HFFc6 (cell line): ENCODE results near the gene GOT2. TPM values are rescaled to one million over a fixed set of nuclear protein-coding genes. Genes with fewer than 3 reads are reported as not detected.
"Not testable (repeated sequence)": the region's sequence is repeated elsewhere in the genome, so short reads cannot be mapped to it uniquely, and the experiment has no call there.

ENCODE experiments used
- DNase-seq: peaks from one replicate; pipeline ENCODE4 v3.0.0-alpha.2; 2018
- H3K27ac Mint-ChIP-seq: 2 replicates; pipeline ENCODE4 v1.8.0; 2020; ENCODE audit warnings: mild to moderate bottlenecking, mixed read lengths
- H3K27me3 Mint-ChIP-seq: 2 replicates; pipeline ENCODE4 v1.8.0; 2021; ENCODE audit warnings: mild to moderate bottlenecking, moderate library complexity, mixed read lengths; ENCODE audit not compliant: insufficient read depth
- H3K36me3 Mint-ChIP-seq: 2 replicates; pipeline ENCODE4 v1.8.0; 2021; ENCODE audit warnings: low read depth, mixed read lengths
- H3K4me1 Mint-ChIP-seq: 2 replicates; pipeline ENCODE4 v1.8.0; 2020; ENCODE audit warnings: low read depth, mixed read lengths
- H3K4me3 Mint-ChIP-seq: 2 replicates; pipeline ENCODE4 v1.8.0; 2020; ENCODE audit warnings: mild to moderate bottlenecking, moderate library complexity, mixed read lengths
- H3K9me3 Mint-ChIP-seq: 2 replicates; pipeline ENCODE4 v1.8.0; 2020; ENCODE audit warnings: mild to moderate bottlenecking, mixed read lengths
- total RNA-seq, 6 experiments: library from RNA; stranded (reverse); fragmentation: NEBNext Ultra II Directional; extraction: Animal tissue kit (Norgen Biotek cat#: 25700); gene quantifications; 2 replicates in 1 of 6; 3 replicates in 5 of 6; pipeline ENCODE4 v1.2.3, GENCODE V29; 2021
- TF ChIP-seq, protein P1 (sequence below): fragments of 200-600 bp; sonication (generic); IDR thresholded peaks from 2 replicates; pipeline ENCODE4 v1.5.0; 2021; ENCODE audit warnings: antibody characterized with exemption, mild to moderate bottlenecking

Gene GOT2
- total RNA-seq, 6 experiments from 2014 or later, result 131 to 152 (median 138) TPM

DNA sequence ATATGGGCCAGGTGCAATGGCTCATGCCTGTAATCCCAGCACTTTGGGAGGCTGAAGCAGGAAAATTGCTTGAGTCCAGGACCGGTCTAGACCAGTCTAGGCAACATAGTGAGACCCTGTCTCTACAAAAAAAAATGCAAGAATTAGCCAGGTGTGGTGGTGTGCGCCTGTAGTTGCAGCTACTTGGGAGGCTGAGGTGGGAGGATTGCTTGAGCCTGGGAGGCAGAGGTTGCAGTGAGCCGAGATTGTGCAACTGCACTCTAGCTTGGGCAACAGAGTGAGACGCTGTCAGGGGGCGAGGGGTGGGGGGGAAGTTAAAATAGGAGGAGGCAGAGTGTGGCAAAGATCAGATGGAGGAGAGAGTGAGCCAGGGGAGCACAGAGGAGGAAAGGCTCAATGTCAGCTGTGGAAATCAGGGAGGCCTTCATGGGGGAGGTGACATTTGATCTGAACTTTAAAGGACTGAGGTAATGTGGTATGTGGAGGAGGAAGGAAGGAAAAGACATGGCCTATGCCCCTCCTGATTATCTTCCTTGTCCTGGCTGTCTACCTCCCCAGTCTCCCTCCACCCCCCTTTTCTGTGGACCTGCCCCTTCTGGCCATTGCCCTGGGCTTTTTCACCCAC is 4.7 kb upstream of the GOT2 start:
- no peaks in the 10 kb centered on the region for H3K9me3 Mint-ChIP-seq
- H3K27ac Mint-ChIP-seq, result no peak overlapping the region
- no peak for DNase-seq
- no peaks in the 10 kb centered on the region for H3K36me3 Mint-ChIP-seq
- H3K4me1 Mint-ChIP-seq, result no peaks in the 10 kb centered on the region
- TF ChIP-seq, protein P1, sequence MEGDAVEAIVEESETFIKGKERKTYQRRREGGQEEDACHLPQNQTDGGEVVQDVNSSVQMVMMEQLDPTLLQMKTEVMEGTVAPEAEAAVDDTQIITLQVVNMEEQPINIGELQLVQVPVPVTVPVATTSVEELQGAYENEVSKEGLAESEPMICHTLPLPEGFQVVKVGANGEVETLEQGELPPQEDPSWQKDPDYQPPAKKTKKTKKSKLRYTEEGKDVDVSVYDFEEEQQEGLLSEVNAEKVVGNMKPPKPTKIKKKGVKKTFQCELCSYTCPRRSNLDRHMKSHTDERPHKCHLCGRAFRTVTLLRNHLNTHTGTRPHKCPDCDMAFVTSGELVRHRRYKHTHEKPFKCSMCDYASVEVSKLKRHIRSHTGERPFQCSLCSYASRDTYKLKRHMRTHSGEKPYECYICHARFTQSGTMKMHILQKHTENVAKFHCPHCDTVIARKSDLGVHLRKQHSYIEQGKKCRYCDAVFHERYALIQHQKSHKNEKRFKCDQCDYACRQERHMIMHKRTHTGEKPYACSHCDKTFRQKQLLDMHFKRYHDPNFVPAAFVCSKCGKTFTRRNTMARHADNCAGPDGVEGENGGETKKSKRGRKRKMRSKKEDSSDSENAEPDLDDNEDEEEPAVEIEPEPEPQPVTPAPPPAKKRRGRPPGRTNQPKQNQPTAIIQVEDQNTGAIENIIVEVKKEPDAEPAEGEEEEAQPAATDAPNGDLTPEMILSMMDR, result no peak
- H3K4me3 Mint-ChIP-seq, result no peak overlapping the region
- H3K27me3 Mint-ChIP-seq, result peaks cover 2% of the 10 kb centered on the region; the same call in 1 of the 2 replicates

DNA sequence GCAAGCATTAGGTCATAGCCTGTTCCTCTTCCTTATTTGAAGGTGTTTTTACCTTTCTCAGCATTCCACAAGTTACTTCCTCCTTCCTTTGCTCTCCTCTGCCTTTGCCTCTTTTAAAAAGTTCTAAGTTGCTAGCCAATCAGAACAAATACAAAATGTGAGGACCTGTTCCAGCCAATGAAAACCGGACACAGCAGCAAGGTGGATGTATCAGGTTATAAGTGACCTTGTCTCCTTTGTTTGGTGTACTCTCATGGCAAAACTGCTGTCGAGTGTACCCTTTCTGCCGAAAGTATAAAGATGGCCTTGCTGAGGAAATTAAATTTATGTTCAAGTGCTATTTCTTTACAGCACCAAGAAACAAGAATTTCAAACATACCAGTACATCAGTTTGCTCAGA is 2.2 kb upstream of the GOT2 start:
- Mint-ChIP-seq H3K4me1 (peaks cover 18% of the 10 kb centered on the region), H3K36me3 (peaks cover 10% of the 10 kb centered on the region; the same call in 1 of the 2 replicates)
- not testable (repeated sequence) for H3K27ac Mint-ChIP-seq, H3K27me3 Mint-ChIP-seq, H3K9me3 Mint-ChIP-seq, DNase-seq, H3K4me3 Mint-ChIP-seq

DNA sequence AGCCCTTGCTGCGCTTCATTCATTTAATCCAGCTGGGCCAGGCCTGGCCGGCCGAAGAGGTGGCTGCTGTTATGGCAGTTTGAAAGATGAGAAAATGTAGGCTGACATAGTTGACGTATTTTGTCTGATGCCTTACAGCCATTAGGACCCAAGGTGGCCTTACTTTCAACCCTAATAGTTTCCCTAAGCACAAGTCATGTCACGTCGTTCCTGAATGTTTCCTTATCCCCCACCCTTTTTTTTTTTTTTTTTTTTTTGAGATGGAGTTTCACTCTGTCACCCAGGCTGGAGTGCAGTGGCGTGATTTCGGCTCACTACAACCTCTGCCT is 307 bp upstream of the GOT2 start:
- peak overlapping the region; percentile 100 for H3K4me3 Mint-ChIP-seq
- no peaks in the 10 kb centered on the region for H3K9me3 Mint-ChIP-seq
- DNase-seq, result no peak
- H3K4me1 Mint-ChIP-seq, result peaks cover 18% of the 10 kb centered on the region
- peak overlapping the region; percentile 97 for H3K27ac Mint-ChIP-seq
- TF ChIP-seq, protein P1, result peak; percentile 47
- H3K27me3 Mint-ChIP-seq, result no peaks in the 10 kb centered on the region
- peaks cover 10% of the 10 kb centered on the region; the same call in 1 of the 2 replicates for H3K36me3 Mint-ChIP-seq

DNA sequence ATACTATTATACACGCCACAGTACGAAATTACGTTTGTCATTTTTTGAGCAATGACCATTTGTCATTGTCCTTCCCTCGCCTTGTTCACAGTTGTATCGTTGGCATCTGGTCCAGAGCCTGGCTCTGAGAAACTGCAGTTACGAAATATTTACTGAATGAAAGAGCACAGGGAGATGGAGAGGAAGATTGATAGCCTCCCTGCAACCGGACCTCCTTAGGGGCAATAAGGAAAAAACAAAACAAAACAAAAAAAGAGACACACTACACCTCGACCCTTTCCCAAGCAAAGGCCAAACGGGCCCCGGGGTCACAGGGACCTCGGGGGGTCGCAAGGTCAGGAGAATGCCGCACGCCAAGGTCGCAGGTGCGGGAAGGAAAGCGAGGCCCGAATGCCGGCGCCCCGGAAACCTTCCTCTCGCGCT is 857 bp downstream of the GOT2 start:
- Mint-ChIP-seq H3K36me3 (peaks cover 10% of the 10 kb centered on the region; the same call in 1 of the 2 replicates), H3K9me3 (no peaks in the 10 kb centered on the region), H3K27ac (peak overlapping the region; percentile 71), H3K4me1 (peaks cover 18% of the 10 kb centered on the region), H3K4me3 (peak overlapping the region; percentile 100), H3K27me3 (no peaks in the 10 kb centered on the region)
- no peak for DNase-seq
- TF ChIP-seq, protein P1, result no peak

DNA sequence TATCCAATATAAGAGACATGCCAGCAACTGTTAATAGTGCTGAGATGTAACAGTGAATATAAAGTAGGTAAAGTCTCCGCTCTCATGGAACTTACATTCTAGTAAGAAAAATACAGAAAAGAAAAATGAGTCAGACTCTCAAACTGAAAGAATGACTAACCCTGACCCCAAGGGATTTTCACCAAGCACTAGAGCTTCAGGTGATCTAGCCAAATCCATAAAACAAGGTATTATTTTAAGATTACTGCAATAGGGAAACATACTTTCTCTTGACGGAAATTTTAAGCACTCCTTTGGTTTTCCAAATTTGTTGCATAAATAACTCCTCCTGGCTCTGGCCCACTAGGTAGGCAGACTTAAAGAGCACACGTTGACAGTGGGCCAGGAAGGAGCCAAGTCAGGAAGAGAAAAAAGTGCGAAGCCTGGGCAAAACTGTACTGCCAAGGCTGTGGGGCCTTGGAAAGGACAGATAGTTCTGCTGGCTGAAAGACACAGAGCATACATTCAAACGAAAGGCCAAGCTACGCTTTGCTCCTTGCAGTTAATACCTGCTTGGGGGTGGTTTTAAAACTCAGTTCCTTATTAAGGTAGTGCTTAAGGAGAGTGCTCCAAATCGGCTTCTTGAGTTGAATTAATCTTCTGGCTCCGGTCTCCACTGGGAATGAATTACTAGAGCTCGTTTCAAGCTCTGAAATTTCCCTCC is 1.4 kb downstream of the GOT2 start:
- TF ChIP-seq, protein P1, result no peak
- Mint-ChIP-seq H3K27me3 (no peaks in the 10 kb centered on the region), H3K9me3 (no peaks in the 10 kb centered on the region), H3K36me3 (peaks cover 10% of the 10 kb centered on the region; the same call in 1 of the 2 replicates), H3K4me1 (peaks cover 18% of the 10 kb centered on the region), H3K4me3 (peak overlapping the region; percentile 100), H3K27ac (peak overlapping the region; percentile 71)
- peak; percentile 14 for DNase-seq

DNA sequence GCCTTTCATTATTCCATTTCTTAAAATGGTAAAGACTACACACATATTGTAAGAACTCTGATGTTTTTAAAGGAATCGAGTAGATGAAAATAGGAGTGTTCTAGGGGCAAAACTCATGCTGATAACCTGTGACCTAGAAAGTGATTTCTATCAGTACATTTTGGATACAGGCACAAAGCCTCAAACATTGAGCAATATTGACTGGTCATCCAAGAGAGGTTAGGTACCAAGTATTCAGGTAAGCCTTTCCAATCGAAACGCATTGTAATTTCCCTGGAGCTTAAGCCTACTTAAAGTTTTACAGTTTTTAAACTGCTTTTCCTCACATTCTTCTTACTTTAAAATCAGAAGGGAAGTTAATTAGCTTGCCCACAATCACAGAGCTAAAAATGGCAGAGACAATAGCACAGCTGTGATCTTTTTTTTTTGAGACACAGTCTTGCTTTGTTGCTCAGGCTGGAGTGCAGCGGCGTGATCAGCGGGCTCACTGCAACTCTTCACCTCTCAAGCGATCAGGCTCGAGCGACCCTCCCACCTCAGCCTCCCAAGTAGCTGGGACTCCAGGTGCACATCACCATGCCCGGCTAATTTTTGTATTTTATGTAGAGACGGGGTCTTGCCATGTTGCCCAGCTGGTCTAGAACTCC is 3.3 kb downstream of the GOT2 start:
- DNase-seq, result no peak
- Mint-ChIP-seq H3K27me3 (no peaks in the 10 kb centered on the region; the same call in 1 of the 2 replicates), H3K4me3 (no peak overlapping the region), H3K27ac (no peak overlapping the region), H3K4me1 (peaks cover 18% of the 10 kb centered on the region), H3K36me3 (peaks cover 10% of the 10 kb centered on the region; the same call in 1 of the 2 replicates), H3K9me3 (no peaks in the 10 kb centered on the region)
- TF ChIP-seq, protein P1, result no peak
